Measurements from ENCODE around the gene EMC1.

DNA sequence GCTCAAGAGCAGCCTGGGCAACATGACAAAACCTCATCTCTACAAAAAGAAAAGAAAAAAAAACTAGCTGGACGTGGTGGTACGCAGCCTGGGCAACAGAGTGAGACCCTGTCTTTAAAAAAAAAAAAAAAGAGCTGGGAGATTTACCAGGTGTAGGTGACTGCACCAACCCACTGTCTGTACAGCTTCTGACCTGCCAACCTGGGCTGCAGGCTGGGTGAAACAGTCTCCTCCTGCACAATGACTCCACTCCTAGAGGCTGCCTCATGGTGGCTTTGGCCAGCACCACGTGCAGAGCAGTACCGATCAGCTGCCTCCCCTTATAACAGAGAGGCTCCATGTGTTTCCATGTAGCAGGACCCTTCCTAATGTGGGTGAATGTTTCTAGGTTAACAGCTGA, 4.0 kb upstream of the EMC1 start:
- TF ChIP-seq, protein P1, sequence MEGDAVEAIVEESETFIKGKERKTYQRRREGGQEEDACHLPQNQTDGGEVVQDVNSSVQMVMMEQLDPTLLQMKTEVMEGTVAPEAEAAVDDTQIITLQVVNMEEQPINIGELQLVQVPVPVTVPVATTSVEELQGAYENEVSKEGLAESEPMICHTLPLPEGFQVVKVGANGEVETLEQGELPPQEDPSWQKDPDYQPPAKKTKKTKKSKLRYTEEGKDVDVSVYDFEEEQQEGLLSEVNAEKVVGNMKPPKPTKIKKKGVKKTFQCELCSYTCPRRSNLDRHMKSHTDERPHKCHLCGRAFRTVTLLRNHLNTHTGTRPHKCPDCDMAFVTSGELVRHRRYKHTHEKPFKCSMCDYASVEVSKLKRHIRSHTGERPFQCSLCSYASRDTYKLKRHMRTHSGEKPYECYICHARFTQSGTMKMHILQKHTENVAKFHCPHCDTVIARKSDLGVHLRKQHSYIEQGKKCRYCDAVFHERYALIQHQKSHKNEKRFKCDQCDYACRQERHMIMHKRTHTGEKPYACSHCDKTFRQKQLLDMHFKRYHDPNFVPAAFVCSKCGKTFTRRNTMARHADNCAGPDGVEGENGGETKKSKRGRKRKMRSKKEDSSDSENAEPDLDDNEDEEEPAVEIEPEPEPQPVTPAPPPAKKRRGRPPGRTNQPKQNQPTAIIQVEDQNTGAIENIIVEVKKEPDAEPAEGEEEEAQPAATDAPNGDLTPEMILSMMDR (IDR thresholded peaks at IDR 0.05; ENCODE audit: poor library complexity, severe bottlenecking), result no peak
- TF ChIP-seq, protein P2, sequence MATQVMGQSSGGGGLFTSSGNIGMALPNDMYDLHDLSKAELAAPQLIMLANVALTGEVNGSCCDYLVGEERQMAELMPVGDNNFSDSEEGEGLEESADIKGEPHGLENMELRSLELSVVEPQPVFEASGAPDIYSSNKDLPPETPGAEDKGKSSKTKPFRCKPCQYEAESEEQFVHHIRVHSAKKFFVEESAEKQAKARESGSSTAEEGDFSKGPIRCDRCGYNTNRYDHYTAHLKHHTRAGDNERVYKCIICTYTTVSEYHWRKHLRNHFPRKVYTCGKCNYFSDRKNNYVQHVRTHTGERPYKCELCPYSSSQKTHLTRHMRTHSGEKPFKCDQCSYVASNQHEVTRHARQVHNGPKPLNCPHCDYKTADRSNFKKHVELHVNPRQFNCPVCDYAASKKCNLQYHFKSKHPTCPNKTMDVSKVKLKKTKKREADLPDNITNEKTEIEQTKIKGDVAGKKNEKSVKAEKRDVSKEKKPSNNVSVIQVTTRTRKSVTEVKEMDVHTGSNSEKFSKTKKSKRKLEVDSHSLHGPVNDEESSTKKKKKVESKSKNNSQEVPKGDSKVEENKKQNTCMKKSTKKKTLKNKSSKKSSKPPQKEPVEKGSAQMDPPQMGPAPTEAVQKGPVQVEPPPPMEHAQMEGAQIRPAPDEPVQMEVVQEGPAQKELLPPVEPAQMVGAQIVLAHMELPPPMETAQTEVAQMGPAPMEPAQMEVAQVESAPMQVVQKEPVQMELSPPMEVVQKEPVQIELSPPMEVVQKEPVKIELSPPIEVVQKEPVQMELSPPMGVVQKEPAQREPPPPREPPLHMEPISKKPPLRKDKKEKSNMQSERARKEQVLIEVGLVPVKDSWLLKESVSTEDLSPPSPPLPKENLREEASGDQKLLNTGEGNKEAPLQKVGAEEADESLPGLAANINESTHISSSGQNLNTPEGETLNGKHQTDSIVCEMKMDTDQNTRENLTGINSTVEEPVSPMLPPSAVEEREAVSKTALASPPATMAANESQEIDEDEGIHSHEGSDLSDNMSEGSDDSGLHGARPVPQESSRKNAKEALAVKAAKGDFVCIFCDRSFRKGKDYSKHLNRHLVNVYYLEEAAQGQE (IDR thresholded peaks at IDR 0.05; ENCODE audit: borderline replicate concordance), result no peak
- TF ChIP-seq POLR2AphosphoS5 (IDR thresholded peaks at IDR 0.05) (no peak), EP300 (conservative IDR thresholded peaks at IDR 0.05; ENCODE audit: poor library complexity, severe bottlenecking) (no peak), MXI1 (conservative IDR thresholded peaks at IDR 0.05; ENCODE audit: poor library complexity, severe bottlenecking) (no peak), RAD21 (conservative IDR thresholded peaks at IDR 0.05) (no peak)

All from neural cell (in vitro differentiated cells).